GM12864 (cell line): ENCODE data around the gene DDX49.

Experiments used
- DNase-seq: peaks from one replicate; pipeline ENCODE4 v3.0.0-alpha.2; 2011; ENCODE audit warnings: low read depth
- H3K4me3 ChIP-seq: 2 replicates; pipeline ENCODE4 v1.5.1; 2011; ENCODE audit warnings: mild to moderate bottlenecking, low read depth, low read length, control low read depth
- TF ChIP-seq, protein P1 (sequence below): IDR thresholded peaks from 2 replicates; pipeline ENCODE4 v1.5.1; 2011; ENCODE audit warnings: low read depth, mild to moderate bottlenecking, moderate library complexity, low read length, control low read depth, inconsistent platforms; ENCODE audit errors: missing control alignments

The DDX49 gene

GRCh38 chr19:18967358-18968146 is 48.0 kb downstream of the DDX49 start:
- DNase-seq: no peak
- H3K4me3 ChIP-seq: no peak overlapping the region
- TF ChIP-seq, protein P1, sequence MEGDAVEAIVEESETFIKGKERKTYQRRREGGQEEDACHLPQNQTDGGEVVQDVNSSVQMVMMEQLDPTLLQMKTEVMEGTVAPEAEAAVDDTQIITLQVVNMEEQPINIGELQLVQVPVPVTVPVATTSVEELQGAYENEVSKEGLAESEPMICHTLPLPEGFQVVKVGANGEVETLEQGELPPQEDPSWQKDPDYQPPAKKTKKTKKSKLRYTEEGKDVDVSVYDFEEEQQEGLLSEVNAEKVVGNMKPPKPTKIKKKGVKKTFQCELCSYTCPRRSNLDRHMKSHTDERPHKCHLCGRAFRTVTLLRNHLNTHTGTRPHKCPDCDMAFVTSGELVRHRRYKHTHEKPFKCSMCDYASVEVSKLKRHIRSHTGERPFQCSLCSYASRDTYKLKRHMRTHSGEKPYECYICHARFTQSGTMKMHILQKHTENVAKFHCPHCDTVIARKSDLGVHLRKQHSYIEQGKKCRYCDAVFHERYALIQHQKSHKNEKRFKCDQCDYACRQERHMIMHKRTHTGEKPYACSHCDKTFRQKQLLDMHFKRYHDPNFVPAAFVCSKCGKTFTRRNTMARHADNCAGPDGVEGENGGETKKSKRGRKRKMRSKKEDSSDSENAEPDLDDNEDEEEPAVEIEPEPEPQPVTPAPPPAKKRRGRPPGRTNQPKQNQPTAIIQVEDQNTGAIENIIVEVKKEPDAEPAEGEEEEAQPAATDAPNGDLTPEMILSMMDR: no peak

- TF ChIP-seq, protein P1: no peak
- no peak overlapping the region for H3K4me3 ChIP-seq
- no peak for DNase-seq
Measured at GRCh38 chr19:18969931-18970659, 50.6 kb downstream of the DDX49 start.

DNA sequence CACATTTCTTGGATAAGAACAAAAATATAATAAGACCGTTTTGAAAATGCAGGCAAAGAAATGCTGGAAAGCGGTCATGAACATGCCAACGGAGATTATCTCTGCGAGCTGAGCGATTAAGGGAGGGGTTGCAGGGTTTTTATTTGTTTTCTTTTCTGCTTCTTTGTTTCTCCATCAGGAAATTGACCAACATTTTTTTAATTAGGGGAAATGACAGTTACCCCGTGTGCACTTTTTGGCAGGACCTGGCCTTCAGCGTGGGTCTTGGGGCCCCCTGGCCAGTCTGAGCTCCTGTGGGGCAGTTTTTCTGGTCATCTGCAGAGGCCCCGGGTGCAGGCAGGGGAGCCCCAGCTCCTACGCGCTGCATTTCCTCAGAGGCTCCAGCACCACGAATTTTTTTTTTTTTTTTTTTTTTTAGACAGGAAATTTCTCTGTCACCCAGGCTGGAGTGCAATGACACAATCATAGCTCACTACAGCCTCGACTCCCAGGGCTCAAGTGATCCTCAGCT is 52.8 kb downstream of the DDX49 start:
- DNase-seq: no peak
- TF ChIP-seq, protein P1: no peak
- H3K4me3 ChIP-seq: no peak overlapping the region

DNA sequence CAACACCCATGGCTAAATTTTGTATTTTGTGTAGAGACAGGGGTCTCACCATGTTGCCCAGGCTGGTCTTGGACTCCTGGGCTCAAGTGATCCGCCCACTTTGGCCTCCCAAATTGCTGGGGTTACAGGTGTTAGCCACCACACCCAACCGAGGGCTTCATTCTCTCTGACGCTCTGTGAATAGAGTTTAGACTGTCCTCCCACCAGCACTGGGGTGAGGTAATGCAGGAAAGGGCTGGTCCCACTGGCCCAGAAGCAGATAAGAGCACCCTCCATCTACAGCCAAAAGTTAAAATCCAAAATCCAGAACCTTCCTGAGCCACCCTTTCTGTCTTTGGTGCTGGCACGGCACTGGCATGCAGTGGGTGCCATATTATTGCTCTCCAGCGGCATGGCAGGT is 53.3 kb downstream of the DDX49 start:
- TF ChIP-seq, protein P1: no peak
- H3K4me3 ChIP-seq: no peak overlapping the region
- no peak for DNase-seq

- no peak for DNase-seq
- no peak overlapping the region for H3K4me3 ChIP-seq
- TF ChIP-seq, protein P1: no peak
Measured at GRCh38 chr19:18975011-18975410, 55.5 kb downstream of the DDX49 start.

DNA sequence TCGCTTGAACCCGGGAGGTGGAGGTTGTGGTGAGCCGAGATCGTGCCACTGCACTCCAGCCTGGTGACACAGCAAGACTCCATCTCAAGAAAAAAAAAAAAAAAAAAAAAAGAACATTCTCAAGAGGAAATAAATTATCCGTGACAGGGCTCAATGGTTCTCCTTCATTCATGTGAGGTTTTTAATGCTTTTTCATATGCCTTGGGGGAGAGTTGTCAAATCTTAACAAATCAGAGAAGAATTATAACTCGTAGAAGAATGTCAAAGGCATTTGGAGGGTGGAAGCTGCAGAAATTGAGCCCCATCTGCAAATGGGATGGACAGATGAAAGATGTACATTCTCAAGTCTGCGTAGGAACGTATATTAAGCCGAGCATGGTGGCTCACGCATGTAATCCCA is 56.4 kb downstream of the DDX49 start:
- H3K4me3 ChIP-seq: no peak overlapping the region
- TF ChIP-seq, protein P1: no peak
- DNase-seq: no peak
